Transverse colon (tissue), 4 donors: ENCODE data around the gene GLRA2. TPM values are rescaled to one million over a fixed set of nuclear protein-coding genes. Genes with fewer than 3 reads are reported as not detected.

ENCODE experiments used
- DNase-seq: peaks from one replicate; pipeline ENCODE4 v3.0.0-alpha.2; 2019
- H3K27ac ChIP-seq, 4 donors: fragments of 200-600 bp; sonication (generic); 2 replicates each; pipeline ENCODE4 v1.5.1; 2016 to 2018; ENCODE audit warnings: inconsistent platforms in 4 of 4
- H3K27me3 ChIP-seq: fragments of 200-600 bp; sonication (generic); 2 replicates; pipeline ENCODE4 v1.5.1; 2017; ENCODE audit warnings: inconsistent platforms
- H3K36me3 ChIP-seq, 4 donors: fragments of 200-600 bp; sonication (generic); 2 replicates each; pipeline ENCODE4 v1.5.1; 2017 to 2019; ENCODE audit warnings: inconsistent platforms in 4 of 4
- H3K4me1 ChIP-seq, 4 donors: fragments of 200-600 bp; sonication (generic); 2 replicates each; pipeline ENCODE4 v1.5.1; 2017 to 2020; ENCODE audit warnings: inconsistent platforms in 4 of 4
- H3K4me3 ChIP-seq, 4 donors: fragments of 200-600 bp; sonication (generic); 1 replicate in 1 of 4; 2 replicates in 3 of 4; pipeline versions ENCODE4 v1.5.1 to v1.6.1; 2017 to 2019; ENCODE audit warnings: inconsistent platforms in 4 of 4
- H3K9me3 ChIP-seq, 2 donors: fragments of 200-600 bp; sonication (generic); 2 replicates each; pipeline ENCODE4 v1.5.1; 2017 to 2019; ENCODE audit warnings: inconsistent platforms in 2 of 2
- CTCF ChIP-seq, 5 experiments: fragments of 200-600 bp in 3 of 5; fragments of 450-650 bp in 2 of 5; sonication (generic) in 3 of 5; IDR thresholded peaks; 1 replicate in 2 of 5; 2 replicates in 3 of 5; pipeline ENCODE4 v1.5.1; 2016 to 2017; ENCODE audit warnings: antibody characterized with exemption in 5 of 5, inconsistent platforms in 3 of 5, mild to moderate bottlenecking in 2 of 5, moderate library complexity in 1 of 5
- EP300 ChIP-seq: sonication (generic); formaldehyde crosslinking; IDR thresholded peaks from one replicate; pipeline ENCODE4 v1.6.1; 2017; ENCODE audit warnings: antibody characterized with exemption, low read depth
- POLR2A ChIP-seq: fragments of 450-650 bp; IDR thresholded peaks from one replicate; pipeline ENCODE4 v1.6.1; 2016; ENCODE audit warnings: antibody characterized with exemption, mild to moderate bottlenecking, moderate library complexity
- POLR2AphosphoS5 ChIP-seq, 3 donors: sonication (generic); formaldehyde crosslinking; IDR thresholded peaks; one replicate each; pipeline ENCODE4 v1.6.1; 2016; ENCODE audit warnings: antibody characterized with exemption in 3 of 3
- WGBS, 2 donors: methylation state at CpG; one replicate each; pipeline ENCODE4 v1.1.5; 2018; ENCODE audit warnings: low coverage in 1 of 2; 5-methylcytosine and 5-hydroxymethylcytosine counted together
- in situ Hi-C, 4 donors: fragments of 200-750 bp; cut with MboI; loops; one replicate each; pipeline versions ENCODE4 v1.15.0 to v1.15.1; 2017; ENCODE audit warnings: low sequenced_read_pairs in 3 of 4, low pct_ligation_motif_present in 1 of 4, low pct_unique_long_range_greater_than_20kb in 1 of 4
- intact Hi-C: fragments of 100-400 bp; cut with DNase I; formaldehyde crosslinking; loops from one replicate; pipeline ENCODE4 v1.15.1; 2023; ENCODE audit warnings: low total_unique reads
- total RNA-seq, 4 donors: library from RNA; depleted of rRNA; stranded (reverse); fragments of >200 nt; gene quantifications; one replicate each; pipeline ENCODE4 v1.1.0, GENCODE V29; 2016

Gene GLRA2
- total RNA-seq, 4 donors from 2014 or later = 0.79 to 1.8 TPM; not detected in 2

- H3K9me3 ChIP-seq = no peaks in the 10 kb centered on the region
- no peaks in the 10 kb centered on the region for H3K36me3 ChIP-seq
- in situ Hi-C loops = no loop called here
- H3K4me3 ChIP-seq = no peak overlapping the region
- intact Hi-C loops = no loop called here
- no peaks in the 10 kb centered on the region for H3K4me1 ChIP-seq
- no peaks in the 10 kb centered on the region for H3K27me3 ChIP-seq
- no peak overlapping the region for H3K27ac ChIP-seq
- TF ChIP-seq POLR2A (no peak), POLR2AphosphoS5 (IDR thresholded peaks at IDR 0.05) (no peak), EP300 (no peak), CTCF (IDR thresholded peaks at IDR 0.05) (no peak)
- 88 to 100% methylated on average over 1 to 8 of the region's 8 CpGs for WGBS, 2 donors
- DNase-seq = no peak
Observed at GRCh38 chrX:14690553-14690952, 161.2 kb downstream of the GLRA2 start.

GRCh38 chrX:14694611-14695010 lies 165.3 kb downstream of the GLRA2 start:
- no peaks in the 10 kb centered on the region for H3K9me3 ChIP-seq
- H3K4me3 ChIP-seq = no peak overlapping the region
- no peak for DNase-seq
- 72% methylated on average over 2 of the region's 2 CpGs; no CpG with 5 or more reads in 1 of the 2 donors for WGBS, 2 donors
- no peak for TF ChIP-seq POLR2A
- TF ChIP-seq POLR2AphosphoS5 (IDR thresholded peaks at IDR 0.05) = no peak
- TF ChIP-seq CTCF (IDR thresholded peaks at IDR 0.05) = no peak
- TF ChIP-seq EP300 = no peak
- H3K27me3 ChIP-seq = no peaks in the 10 kb centered on the region
- in situ Hi-C loops = no loop called here
- no peaks in the 10 kb centered on the region for H3K4me1 ChIP-seq
- no peak overlapping the region for H3K27ac ChIP-seq
- H3K36me3 ChIP-seq = no peaks in the 10 kb centered on the region
- intact Hi-C loops = no loop called here

- H3K36me3 ChIP-seq = no peaks in the 10 kb centered on the region
- TF ChIP-seq CTCF (IDR thresholded peaks at IDR 0.05) = peak; percentile 27 to 44 (median 32)
- no peak for TF ChIP-seq POLR2A
- no peak for TF ChIP-seq EP300
- no peak for TF ChIP-seq POLR2AphosphoS5 (IDR thresholded peaks at IDR 0.05)
- no peak overlapping the region for H3K27ac ChIP-seq
- in situ Hi-C loops (no loop called here), intact Hi-C loops (no loop called here)
- H3K4me3 ChIP-seq = no peak overlapping the region
- H3K9me3 ChIP-seq = no peaks in the 10 kb centered on the region
- H3K4me1 ChIP-seq = no peaks in the 10 kb centered on the region
- DNase-seq = peak; percentile 48
- 51% methylated on average over 3 of the region's 3 CpGs; no CpG with 5 or more reads in 1 of the 2 donors for WGBS, 2 donors
- no peaks in the 10 kb centered on the region for H3K27me3 ChIP-seq
Observed at GRCh38 chrX:14697451-14697850, 168.1 kb downstream of the GLRA2 start.

- Histone ChIP-seq H3K4me3 (no peak overlapping the region), H3K27me3 (no peaks in the 10 kb centered on the region), H3K4me1 (no peaks in the 10 kb centered on the region), H3K36me3 (no peaks in the 10 kb centered on the region), H3K27ac (no peak overlapping the region), H3K9me3 (no peaks in the 10 kb centered on the region)
- DNase-seq = peak; percentile 10
- intact Hi-C loops (no loop called here), in situ Hi-C loops (no loop called here)
- WGBS, 2 donors = 64% methylated on average over 3 of the region's 3 CpGs; no CpG with 5 or more reads in 1 of the 2 donors
- TF ChIP-seq POLR2AphosphoS5 (IDR thresholded peaks at IDR 0.05) (no peak), POLR2A (no peak), EP300 (no peak), CTCF (IDR thresholded peaks at IDR 0.05) (no peak)
Observed at GRCh38 chrX:14698790-14699189, 169.5 kb downstream of the GLRA2 start.
